ENCODE measurements around the gene NXN. TPM values are rescaled to one million over a fixed set of nuclear protein-coding genes. Genes with fewer than 3 reads are reported as not detected.

Gene NXN
- polyA plus RNA-seq, 1 of the 3 experiments (the other 2 are of a cell fraction), result 23.9 TPM

DNA sequence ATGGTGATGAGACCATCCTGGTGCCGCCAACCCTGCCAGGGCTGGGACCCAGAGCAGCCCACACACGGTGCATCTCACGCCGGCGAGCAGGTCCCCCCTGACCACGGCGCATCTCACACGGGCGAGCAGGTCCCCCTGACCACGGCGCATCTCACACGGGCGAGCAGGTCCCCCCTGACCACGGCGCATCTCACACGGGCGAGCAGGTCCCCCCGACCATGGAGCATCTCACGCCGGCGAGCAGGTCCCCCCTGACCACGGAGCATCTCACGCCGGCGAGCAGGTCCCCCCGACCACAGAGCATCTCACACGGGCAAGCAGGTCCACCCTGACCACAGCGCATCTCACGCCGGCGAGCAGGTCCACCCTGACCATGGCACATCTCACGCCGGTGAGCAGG lies 138.3 kb downstream of the NXN start:
- Histone ChIP-seq H3K4me3 (ENCODE audit: low read depth in 2 of 2, low read length in 1 of 2) (no peak overlapping the region), H3K9me2 (no peaks in the 10 kb centered on the region), H3K4me2 (no peak overlapping the region), H3K27ac (ENCODE audit: low read depth in 2 of 2, low read length in 1 of 2) (no peak overlapping the region), H3K9me3 (no peaks in the 10 kb centered on the region), H2AFZ (ENCODE audit: low read depth) (no peak overlapping the region), H4K20me1 (ENCODE audit: insufficient read depth) (0 out of 2 replicates have a peak, but pooled peaks cover 4% of the 10 kb centered on the region), H3K27me3 (ENCODE audit: insufficient read depth) (peaks cover 48% of the 10 kb centered on the region; the same call in 1 of the 2 replicates), H3K79me2 (ENCODE audit: insufficient read depth) (no peaks in the 10 kb centered on the region; the same call in 1 of the 2 replicates), H3F3A (replicated peaks; ENCODE audit: insufficient read depth) (no peaks in the 10 kb centered on the region), H3K4me1 (ENCODE audit: control insufficient read depth in 1 of 2, insufficient read depth in 2 of 2, low read depth in 1 of 2, low read length in 1 of 2) (no peaks in the 10 kb centered on the region), H3K9ac (no peak overlapping the region), H3K36me3 (replicated peaks in 1 of 2; ENCODE audit: control insufficient read depth in 1 of 2, insufficient read depth in 2 of 2, low read length in 1 of 2) (no peaks in the 10 kb centered on the region)
- DNase-seq, result no peak
- WGBS (ENCODE audit: low lambda C conversion rate), result 71% methylated on average over 29 of the region's 33 CpGs
- ChIA-PET CTCF (no interaction called here), POLR2A (no interaction called here)
- TF ChIP-seq SIN3A (IDR thresholded peaks at IDR 0.05; ENCODE audit: borderline replicate concordance, low read depth, low read length) (no peak), EZH2phosphoT487 (IDR thresholded peaks at IDR 0.05; ENCODE audit: borderline replicate concordance, low read depth) (no peak), FOXJ3 (CRISPR knock-in tag; IDR thresholded peaks at IDR 0.05) (no peak), RAD21 (IDR thresholded peaks at IDR 0.05; ENCODE audit: low read length) (no peak), RCOR1 (IDR thresholded peaks at IDR 0.05; ENCODE audit: low read length) (no peak), MXI1 (IDR thresholded peaks at IDR 0.05; ENCODE audit: low read depth, low read length) (no peak), JUND (IDR thresholded peaks at IDR 0.05) (no peak), NRF1 (IDR thresholded peaks at IDR 0.05; ENCODE audit: low read depth, low read length) (no peak), GATA2 (CRISPR knock-in tag; IDR thresholded peaks at IDR 0.05) (no peak), TCF12 (IDR thresholded peaks at IDR 0.05) (no peak), ELF1 (IDR thresholded peaks at IDR 0.05) (no peak), NFIC (IDR thresholded peaks at IDR 0.05; ENCODE audit: borderline replicate concordance) (no peak), MEF2A (IDR thresholded peaks at IDR 0.05; ENCODE audit: borderline replicate concordance, low read depth) (no peak), CHD2 (IDR thresholded peaks at IDR 0.05; ENCODE audit: low read length, partially characterized antibody) (no peak), RXRA (IDR thresholded peaks at IDR 0.05; ENCODE audit: borderline replicate concordance, low read depth) (no peak)
- TF ChIP-seq, protein P1, sequence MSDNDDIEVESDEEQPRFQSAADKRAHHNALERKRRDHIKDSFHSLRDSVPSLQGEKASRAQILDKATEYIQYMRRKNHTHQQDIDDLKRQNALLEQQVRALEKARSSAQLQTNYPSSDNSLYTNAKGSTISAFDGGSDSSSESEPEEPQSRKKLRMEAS (IDR thresholded peaks at IDR 0.05; ENCODE audit: low read depth), result no peak
- TF ChIP-seq, protein P2, sequence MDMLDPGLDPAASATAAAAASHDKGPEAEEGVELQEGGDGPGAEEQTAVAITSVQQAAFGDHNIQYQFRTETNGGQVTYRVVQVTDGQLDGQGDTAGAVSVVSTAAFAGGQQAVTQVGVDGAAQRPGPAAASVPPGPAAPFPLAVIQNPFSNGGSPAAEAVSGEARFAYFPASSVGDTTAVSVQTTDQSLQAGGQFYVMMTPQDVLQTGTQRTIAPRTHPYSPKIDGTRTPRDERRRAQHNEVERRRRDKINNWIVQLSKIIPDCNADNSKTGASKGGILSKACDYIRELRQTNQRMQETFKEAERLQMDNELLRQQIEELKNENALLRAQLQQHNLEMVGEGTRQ (IDR thresholded peaks at IDR 0.05; ENCODE audit: borderline replicate concordance, low read depth, low read length), result no peak
- TF ChIP-seq, protein P3, sequence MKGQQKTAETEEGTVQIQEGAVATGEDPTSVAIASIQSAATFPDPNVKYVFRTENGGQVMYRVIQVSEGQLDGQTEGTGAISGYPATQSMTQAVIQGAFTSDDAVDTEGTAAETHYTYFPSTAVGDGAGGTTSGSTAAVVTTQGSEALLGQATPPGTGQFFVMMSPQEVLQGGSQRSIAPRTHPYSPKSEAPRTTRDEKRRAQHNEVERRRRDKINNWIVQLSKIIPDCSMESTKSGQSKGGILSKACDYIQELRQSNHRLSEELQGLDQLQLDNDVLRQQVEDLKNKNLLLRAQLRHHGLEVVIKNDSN (IDR thresholded peaks at IDR 0.05; ENCODE audit: borderline replicate concordance, low read depth), result no peak
- TF ChIP-seq, protein P4, sequence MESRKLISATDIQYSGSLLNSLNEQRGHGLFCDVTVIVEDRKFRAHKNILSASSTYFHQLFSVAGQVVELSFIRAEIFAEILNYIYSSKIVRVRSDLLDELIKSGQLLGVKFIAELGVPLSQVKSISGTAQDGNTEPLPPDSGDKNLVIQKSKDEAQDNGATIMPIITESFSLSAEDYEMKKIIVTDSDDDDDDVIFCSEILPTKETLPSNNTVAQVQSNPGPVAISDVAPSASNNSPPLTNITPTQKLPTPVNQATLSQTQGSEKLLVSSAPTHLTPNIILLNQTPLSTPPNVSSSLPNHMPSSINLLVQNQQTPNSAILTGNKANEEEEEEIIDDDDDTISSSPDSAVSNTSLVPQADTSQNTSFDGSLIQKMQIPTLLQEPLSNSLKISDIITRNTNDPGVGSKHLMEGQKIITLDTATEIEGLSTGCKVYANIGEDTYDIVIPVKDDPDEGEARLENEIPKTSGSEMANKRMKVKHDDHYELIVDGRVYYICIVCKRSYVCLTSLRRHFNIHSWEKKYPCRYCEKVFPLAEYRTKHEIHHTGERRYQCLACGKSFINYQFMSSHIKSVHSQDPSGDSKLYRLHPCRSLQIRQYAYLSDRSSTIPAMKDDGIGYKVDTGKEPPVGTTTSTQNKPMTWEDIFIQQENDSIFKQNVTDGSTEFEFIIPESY (IDR thresholded peaks at IDR 0.05; ENCODE audit: borderline replicate concordance, low read depth), result no peak
- TF ChIP-seq, protein P5, sequence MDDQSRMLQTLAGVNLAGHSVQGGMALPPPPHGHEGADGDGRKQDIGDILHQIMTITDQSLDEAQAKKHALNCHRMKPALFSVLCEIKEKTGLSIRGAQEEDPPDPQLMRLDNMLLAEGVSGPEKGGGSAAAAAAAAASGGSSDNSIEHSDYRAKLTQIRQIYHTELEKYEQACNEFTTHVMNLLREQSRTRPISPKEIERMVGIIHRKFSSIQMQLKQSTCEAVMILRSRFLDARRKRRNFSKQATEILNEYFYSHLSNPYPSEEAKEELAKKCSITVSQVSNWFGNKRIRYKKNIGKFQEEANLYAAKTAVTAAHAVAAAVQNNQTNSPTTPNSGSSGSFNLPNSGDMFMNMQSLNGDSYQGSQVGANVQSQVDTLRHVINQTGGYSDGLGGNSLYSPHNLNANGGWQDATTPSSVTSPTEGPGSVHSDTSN (IDR thresholded peaks at IDR 0.05), result no peak
